ENCODE data around the gene ADAMTSL2.

The ADAMTSL2 gene

DNA sequence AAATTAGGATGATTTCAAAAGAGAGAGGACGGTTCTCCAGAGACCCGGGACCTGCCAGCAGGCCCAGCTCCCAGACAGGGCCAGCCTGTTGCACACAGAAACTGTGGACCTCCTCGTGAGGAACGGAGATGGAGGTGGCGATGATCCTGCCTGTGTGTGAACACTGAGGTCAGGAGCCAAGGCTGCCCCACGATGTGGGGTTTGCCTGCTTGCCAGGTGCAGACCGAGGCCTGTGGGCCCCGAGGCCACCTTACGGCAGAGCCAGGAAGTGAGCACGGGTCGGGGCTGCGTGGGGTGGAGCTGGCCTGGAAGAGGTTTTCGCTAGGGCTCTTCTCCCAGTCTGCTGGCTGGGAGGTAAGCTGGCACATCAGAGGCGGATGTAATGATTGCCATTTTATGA, 70.4 kb downstream of the ADAMTSL2 start:
- no peaks in the 10 kb centered on the region for H3K36me3 ChIP-seq (ENCODE audit: insufficient read depth, low read length)
- TF ChIP-seq EZH2 (IDR thresholded peaks at IDR 0.05) (no peak), FOXP2 (optimal IDR thresholded peaks at IDR 0.05; ENCODE audit: control extremely low read depth, extremely low read length, insufficient read depth) (no peak), POLR2AphosphoS5 (IDR thresholded peaks at IDR 0.05; ENCODE audit: borderline replicate concordance, low read depth, low read length) (no peak)

DNA sequence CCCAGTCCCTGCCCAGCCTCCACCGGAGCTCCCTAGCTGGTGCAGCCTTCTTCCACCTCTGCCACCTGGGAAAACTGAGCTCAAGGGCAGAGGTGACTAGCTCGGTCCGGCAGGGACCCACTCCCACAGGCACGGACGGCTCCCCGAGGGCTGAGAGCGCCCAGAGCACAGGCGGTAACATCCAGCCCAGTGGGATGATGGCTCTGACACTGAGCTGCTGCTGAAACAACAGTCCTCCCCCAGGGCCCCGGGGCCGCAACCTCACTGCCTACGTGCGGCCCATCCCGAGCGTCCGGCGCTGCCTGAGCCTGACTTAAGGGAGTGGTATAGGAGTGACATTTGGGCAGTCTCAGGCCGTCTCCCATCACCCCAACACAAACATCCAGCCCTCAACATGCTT, 70.9 kb downstream of the ADAMTSL2 start:
- no peak overlapping the region for H3K9ac ChIP-seq (ENCODE audit: insufficient read length)
- no peak overlapping the region for H3K27ac ChIP-seq
- H3K9me3 ChIP-seq (ENCODE audit: low read depth, low read length) = no peaks in the 10 kb centered on the region
- no peak overlapping the region for H3K4me3 ChIP-seq
- DNase-seq (ENCODE audit: low read depth, low spot score) = no peak
- H3K36me3 ChIP-seq (ENCODE audit: insufficient read depth, low read length) = no peaks in the 10 kb centered on the region
- TF ChIP-seq POLR2AphosphoS5 (IDR thresholded peaks at IDR 0.05; ENCODE audit: borderline replicate concordance, low read depth, low read length) (no peak), FOXP2 (optimal IDR thresholded peaks at IDR 0.05; ENCODE audit: control extremely low read depth, extremely low read length, insufficient read depth) (no peak), EZH2 (IDR thresholded peaks at IDR 0.05) (no peak)

More for the DNA sequence above, 70.4 kb downstream of the ADAMTSL2 start:
- no peak for DNase-seq (ENCODE audit: low read depth, low spot score)
- no peaks in the 10 kb centered on the region for H3K9me3 ChIP-seq (ENCODE audit: low read depth, low read length)
- no peak overlapping the region for H3K9ac ChIP-seq (ENCODE audit: insufficient read length)
- H3K27ac ChIP-seq = no peak overlapping the region
- H3K4me3 ChIP-seq = no peak overlapping the region

DNA sequence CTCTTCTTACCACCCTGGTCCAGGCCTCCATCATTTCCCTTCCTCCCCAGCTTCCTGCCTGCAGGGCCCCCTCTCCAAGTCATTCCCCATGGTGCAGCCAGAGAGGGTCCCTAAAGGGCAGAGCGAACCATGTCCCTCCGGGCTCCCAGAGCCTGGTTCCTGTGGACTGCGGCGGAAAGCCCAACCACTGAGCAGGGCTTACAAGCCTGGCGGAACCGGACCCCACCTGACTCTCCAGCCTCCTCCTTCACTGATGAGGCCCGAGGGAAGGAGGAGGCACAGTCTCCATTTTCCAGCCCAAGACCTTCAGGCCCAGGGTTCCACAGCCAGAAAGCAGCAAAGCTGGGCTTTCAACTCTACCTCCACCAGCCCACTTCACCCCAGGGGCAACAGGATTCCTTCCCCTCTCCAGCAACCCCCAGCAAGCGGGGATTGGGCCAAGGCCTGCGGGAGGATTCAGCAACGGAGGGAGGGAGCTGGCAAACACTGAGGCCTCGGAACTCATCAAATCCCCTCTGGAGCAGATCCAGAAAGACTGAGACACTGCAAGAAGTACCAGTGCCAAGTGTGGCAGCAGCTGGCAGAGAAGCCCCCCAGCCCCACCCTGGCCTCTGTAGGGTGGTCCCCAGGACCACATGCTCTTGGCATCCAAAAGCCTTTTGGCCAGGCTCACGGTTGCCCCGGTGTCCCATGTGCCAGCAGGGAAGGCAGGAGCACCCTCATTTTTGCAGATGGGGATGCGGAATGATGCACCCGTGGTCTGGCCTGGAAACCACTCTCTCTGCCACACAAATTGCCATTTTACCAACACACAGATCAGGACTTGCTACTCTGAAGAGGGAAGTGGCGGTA, 71.6 kb downstream of the ADAMTSL2 start:
- DNase-seq (ENCODE audit: low read depth, low spot score) = no peak
- no peaks in the 10 kb centered on the region for H3K9me3 ChIP-seq (ENCODE audit: low read depth, low read length)
- no peak for TF ChIP-seq FOXP2 (optimal IDR thresholded peaks at IDR 0.05; ENCODE audit: control extremely low read depth, extremely low read length, insufficient read depth)
- TF ChIP-seq EZH2 (IDR thresholded peaks at IDR 0.05) = no peak
- no peak for TF ChIP-seq POLR2AphosphoS5 (IDR thresholded peaks at IDR 0.05; ENCODE audit: borderline replicate concordance, low read depth, low read length)
- H3K36me3 ChIP-seq (ENCODE audit: insufficient read depth, low read length) = no peaks in the 10 kb centered on the region
- H3K4me3 ChIP-seq = no peak overlapping the region
- H3K9ac ChIP-seq (ENCODE audit: insufficient read length) = no peak overlapping the region
- H3K27ac ChIP-seq = no peak overlapping the region

DNA sequence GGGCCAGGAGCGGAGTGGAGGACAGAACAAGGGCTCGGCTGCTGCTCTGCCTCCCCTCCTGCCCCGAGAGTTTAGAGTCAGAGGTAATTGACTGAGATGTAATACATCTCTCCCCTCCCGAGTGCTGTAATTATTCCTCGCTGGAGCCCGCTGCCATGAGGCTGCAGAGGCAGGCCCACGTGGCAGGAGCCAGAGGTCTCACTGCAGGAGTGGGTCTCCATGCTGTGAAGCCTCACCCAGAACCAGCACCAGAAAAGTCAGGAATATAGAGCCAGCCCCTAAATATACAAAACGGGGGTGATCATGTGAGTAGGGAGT, 72.2 kb downstream of the ADAMTSL2 start:
- DNase-seq (ENCODE audit: low read depth, low spot score) = no peak
- Histone ChIP-seq H3K4me3 (no peak overlapping the region), H3K9ac (ENCODE audit: insufficient read length) (no peak overlapping the region), H3K36me3 (ENCODE audit: insufficient read depth, low read length) (no peaks in the 10 kb centered on the region), H3K27ac (no peak overlapping the region), H3K9me3 (ENCODE audit: low read depth, low read length) (no peaks in the 10 kb centered on the region)
- TF ChIP-seq POLR2AphosphoS5 (IDR thresholded peaks at IDR 0.05; ENCODE audit: borderline replicate concordance, low read depth, low read length) = no peak
- TF ChIP-seq FOXP2 (optimal IDR thresholded peaks at IDR 0.05; ENCODE audit: control extremely low read depth, extremely low read length, insufficient read depth) = no peak
- TF ChIP-seq EZH2 (IDR thresholded peaks at IDR 0.05) = no peak

DNA sequence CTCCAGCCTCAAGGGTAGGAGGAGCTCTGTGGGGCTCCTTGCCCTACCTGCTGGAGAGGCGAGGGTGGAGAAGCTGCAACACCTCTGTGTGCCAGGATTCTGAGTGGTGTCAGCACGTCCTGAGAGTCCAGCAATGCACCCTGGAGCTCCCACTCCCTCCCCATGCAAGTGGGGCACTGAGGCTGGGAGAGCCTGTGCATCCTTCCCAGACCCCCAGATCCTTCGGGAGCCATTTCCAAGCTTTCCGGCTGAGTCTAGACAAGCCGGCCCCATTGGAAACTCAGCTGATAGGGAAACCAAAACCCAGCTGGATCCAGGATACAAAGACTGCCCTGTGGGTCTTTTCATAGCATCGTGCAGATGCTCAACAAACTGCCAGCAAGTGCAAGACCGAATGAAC, 72.9 kb downstream of the ADAMTSL2 start:
- Histone ChIP-seq H3K9me3 (ENCODE audit: low read depth, low read length) (no peaks in the 10 kb centered on the region), H3K36me3 (ENCODE audit: insufficient read depth, low read length) (no peaks in the 10 kb centered on the region), H3K27ac (no peak overlapping the region), H3K4me3 (no peak overlapping the region), H3K9ac (ENCODE audit: insufficient read length) (no peak overlapping the region)
- TF ChIP-seq EZH2 (IDR thresholded peaks at IDR 0.05) (no peak), FOXP2 (optimal IDR thresholded peaks at IDR 0.05; ENCODE audit: control extremely low read depth, extremely low read length, insufficient read depth) (no peak), POLR2AphosphoS5 (IDR thresholded peaks at IDR 0.05; ENCODE audit: borderline replicate concordance, low read depth, low read length) (no peak)
- DNase-seq (ENCODE audit: low read depth, low spot score) = no peak

DNA sequence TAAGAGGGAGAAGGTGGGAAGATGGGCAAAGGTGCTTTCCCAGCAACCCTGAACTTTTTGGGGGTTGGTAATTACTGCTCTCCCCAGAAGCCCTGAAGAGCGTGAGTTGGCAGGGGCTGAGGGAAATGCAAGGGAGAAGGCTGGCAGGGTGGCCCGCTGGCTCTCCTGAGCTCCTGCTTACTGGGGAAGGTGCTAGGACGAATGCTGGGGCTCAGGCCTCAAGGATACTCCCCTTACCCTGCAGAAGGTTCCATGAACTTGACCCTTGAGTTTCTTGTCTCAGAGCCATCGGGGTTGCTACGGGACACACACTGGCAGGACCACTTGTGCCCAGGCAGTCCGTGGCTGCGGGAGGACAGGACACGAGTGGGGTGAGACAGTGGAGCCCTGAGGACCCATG, 73.5 kb downstream of the ADAMTSL2 start:
- TF ChIP-seq FOXP2 (optimal IDR thresholded peaks at IDR 0.05; ENCODE audit: control extremely low read depth, extremely low read length, insufficient read depth) (no peak), EZH2 (IDR thresholded peaks at IDR 0.05) (no peak), POLR2AphosphoS5 (IDR thresholded peaks at IDR 0.05; ENCODE audit: borderline replicate concordance, low read depth, low read length) (no peak)
- H3K9ac ChIP-seq (ENCODE audit: insufficient read length) = no peak overlapping the region
- no peak overlapping the region for H3K27ac ChIP-seq
- H3K9me3 ChIP-seq (ENCODE audit: low read depth, low read length) = no peaks in the 10 kb centered on the region
- H3K36me3 ChIP-seq (ENCODE audit: insufficient read depth, low read length) = no peaks in the 10 kb centered on the region
- H3K4me3 ChIP-seq = no peak overlapping the region
- no peak for DNase-seq (ENCODE audit: low read depth, low spot score)

DNA sequence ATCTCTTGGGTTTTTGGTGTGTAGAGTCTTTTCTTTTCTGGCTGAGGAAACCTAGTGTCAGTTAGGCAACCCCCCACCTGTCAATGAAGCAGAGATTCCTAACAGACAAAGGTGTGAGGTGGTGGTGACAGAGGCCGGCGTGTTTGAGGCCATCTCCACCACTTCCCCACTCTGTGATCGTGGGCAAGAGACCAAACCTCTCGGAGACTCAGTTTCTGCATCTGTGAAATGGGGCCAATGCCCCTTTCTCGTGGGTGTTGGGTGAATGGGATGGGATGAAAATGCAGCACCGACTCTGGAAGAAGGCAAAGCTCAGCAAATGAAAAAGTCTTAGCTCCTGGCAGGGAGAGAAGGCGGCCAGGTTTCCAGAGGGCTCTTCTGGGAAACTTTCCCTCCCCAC, 73.9 kb downstream of the ADAMTSL2 start:
- TF ChIP-seq FOXP2 (optimal IDR thresholded peaks at IDR 0.05; ENCODE audit: control extremely low read depth, extremely low read length, insufficient read depth) = no peak
- TF ChIP-seq POLR2AphosphoS5 (IDR thresholded peaks at IDR 0.05; ENCODE audit: borderline replicate concordance, low read depth, low read length) = no peak
- no peak for TF ChIP-seq EZH2 (IDR thresholded peaks at IDR 0.05)
- H3K27ac ChIP-seq = no peak overlapping the region
- DNase-seq (ENCODE audit: low read depth, low spot score) = no peak

DNA sequence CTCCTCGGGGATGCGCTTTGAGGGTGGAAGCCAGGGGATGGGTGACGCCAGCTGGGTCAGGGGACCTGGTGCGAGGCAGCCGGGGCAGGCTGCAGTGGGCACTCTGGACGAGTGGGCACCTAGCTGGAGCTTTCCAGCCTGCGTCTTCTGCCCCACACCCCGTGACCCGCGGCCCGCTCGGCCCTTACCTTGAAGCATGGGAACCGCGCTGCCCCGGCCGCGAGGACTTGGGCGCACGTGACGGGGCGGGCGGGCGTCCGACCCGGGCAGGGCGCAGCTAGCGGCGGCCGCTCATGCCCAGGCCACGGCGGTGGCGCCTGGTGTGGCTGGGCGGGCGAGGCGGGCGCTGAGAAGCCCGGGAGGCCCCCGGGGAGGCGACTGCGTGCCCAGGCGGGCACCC, 74.4 kb downstream of the ADAMTSL2 start:
- no peak overlapping the region for H3K9ac ChIP-seq (ENCODE audit: insufficient read length)
- H3K27ac ChIP-seq = no peak overlapping the region
- no peaks in the 10 kb centered on the region for H3K36me3 ChIP-seq (ENCODE audit: insufficient read depth, low read length)
- no peaks in the 10 kb centered on the region for H3K9me3 ChIP-seq (ENCODE audit: low read depth, low read length)
- H3K4me3 ChIP-seq = no peak overlapping the region
- DNase-seq (ENCODE audit: low read depth, low spot score) = no peak
- TF ChIP-seq EZH2 (IDR thresholded peaks at IDR 0.05) = no peak
- no peak for TF ChIP-seq FOXP2 (optimal IDR thresholded peaks at IDR 0.05; ENCODE audit: control extremely low read depth, extremely low read length, insufficient read depth)
- TF ChIP-seq POLR2AphosphoS5 (IDR thresholded peaks at IDR 0.05; ENCODE audit: borderline replicate concordance, low read depth, low read length) = no peak

More for the DNA sequence above, 73.9 kb downstream of the ADAMTSL2 start:
- Histone ChIP-seq H3K4me3 (no peak overlapping the region), H3K9me3 (ENCODE audit: low read depth, low read length) (no peaks in the 10 kb centered on the region), H3K9ac (ENCODE audit: insufficient read length) (no peak overlapping the region), H3K36me3 (ENCODE audit: insufficient read depth, low read length) (no peaks in the 10 kb centered on the region)
